Activated naive CD8-positive, alpha-beta T cell treated with anti-CD3 and anti-CD28 coated beads, Interleukin-2, amount 50 U/mL, for 24 hours (primary cell): Measurements from ENCODE around the gene TBPL1.

ENCODE experiments used
- ATAC-seq: fragments of 150-1000 bp; cut with Tn5 transposase; one replicate; pipeline ENCODE4 v1.10.0; 2021
- DNase-seq: peaks from one replicate; pipeline ENCODE4 v3.0.0; 2021
- H3K27ac Mint-ChIP-seq: one replicate; pipeline ENCODE4 v1.8.0; 2021; ENCODE audit warnings: mild to moderate bottlenecking, mixed read lengths
- H3K27me3 Mint-ChIP-seq: one replicate; pipeline ENCODE4 v1.8.0; 2021; ENCODE audit warnings: mixed read lengths
- H3K36me3 Mint-ChIP-seq: one replicate; pipeline ENCODE4 v1.8.0; 2021; ENCODE audit warnings: low read depth, mixed read lengths
- H3K4me1 Mint-ChIP-seq: one replicate; pipeline ENCODE4 v1.8.0; 2021; ENCODE audit warnings: mixed read lengths
- H3K4me3 Mint-ChIP-seq: one replicate; pipeline ENCODE4 v1.8.0; 2021; ENCODE audit warnings: mild to moderate bottlenecking, moderate library complexity, mixed read lengths
- H3K9me3 Mint-ChIP-seq: one replicate; pipeline ENCODE4 v1.8.0; 2021; ENCODE audit warnings: mixed read lengths

The TBPL1 gene

DNA sequence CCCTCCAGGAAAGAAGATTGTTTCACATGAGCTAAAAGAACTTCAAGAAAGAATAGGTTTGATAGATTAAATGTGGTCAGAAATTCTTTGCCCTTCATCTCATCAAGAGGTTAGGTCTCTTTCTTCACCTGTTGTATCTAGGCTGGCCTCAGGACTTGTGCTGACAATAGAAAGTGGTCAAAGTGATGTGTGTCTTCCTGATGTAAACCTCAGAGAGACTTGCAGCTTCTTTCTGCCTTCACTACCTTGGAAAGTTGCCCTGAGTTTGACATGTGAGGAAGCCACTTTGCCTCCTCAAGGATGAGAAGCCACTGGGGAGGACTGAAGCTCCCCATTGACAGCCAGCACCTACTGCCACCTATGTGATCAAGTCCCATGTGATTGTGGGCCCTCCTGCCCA, 46.3 kb downstream of the TBPL1 start:
- no peak for DNase-seq
- no peaks in the 10 kb centered on the region for H3K4me1 Mint-ChIP-seq
- H3K4me3 Mint-ChIP-seq, result no peak overlapping the region
- H3K27ac Mint-ChIP-seq, result no peak overlapping the region
- no peaks in the 10 kb centered on the region for H3K36me3 Mint-ChIP-seq
- ATAC-seq, result no peak
- peaks cover 5% of the 10 kb centered on the region for H3K27me3 Mint-ChIP-seq
- no peaks in the 10 kb centered on the region for H3K9me3 Mint-ChIP-seq

DNA sequence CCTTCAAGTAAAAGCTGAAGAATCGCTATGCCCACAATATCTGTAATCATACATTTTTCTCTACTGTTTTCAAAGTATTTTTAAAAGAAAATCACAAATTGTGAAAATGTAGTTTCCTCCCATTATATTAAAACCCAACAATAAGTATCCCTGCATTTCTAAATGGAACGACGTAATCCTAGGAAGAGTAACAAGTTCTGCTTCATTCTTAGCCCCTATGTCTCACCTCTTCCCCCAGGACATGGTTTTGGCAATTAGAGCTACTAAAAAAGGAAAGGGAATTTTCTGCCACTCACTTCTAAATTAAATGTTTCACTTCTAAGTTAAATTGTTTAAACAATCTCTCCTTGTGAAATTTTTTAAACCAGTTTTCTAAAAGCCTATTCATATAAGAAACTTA, 47.4 kb downstream of the TBPL1 start:
- no peak for ATAC-seq
- H3K9me3 Mint-ChIP-seq, result no peaks in the 10 kb centered on the region
- H3K4me3 Mint-ChIP-seq, result no peak overlapping the region
- H3K36me3 Mint-ChIP-seq, result no peaks in the 10 kb centered on the region
- no peak for DNase-seq
- no peak overlapping the region for H3K27ac Mint-ChIP-seq
- H3K4me1 Mint-ChIP-seq, result no peaks in the 10 kb centered on the region
- peaks cover 6% of the 10 kb centered on the region for H3K27me3 Mint-ChIP-seq

DNA sequence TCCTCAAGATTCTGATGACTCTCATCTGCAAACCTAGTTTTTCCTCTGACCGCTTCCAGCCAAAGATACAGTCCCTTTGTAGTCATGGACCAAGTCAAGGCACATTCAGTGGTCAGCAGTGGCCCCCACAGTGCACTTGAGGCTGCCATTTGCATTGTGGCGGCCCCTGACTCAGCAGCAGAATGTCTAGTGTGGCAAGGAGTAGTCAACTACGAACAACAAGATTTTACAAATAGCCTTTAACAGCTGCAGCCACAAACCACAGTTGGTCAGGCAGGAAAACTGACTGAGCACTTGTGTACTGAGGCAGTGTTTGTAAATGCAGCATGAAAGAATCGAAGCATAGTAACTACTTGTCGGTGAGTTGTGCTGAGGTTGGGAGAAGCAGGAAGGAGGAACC, 49.8 kb downstream of the TBPL1 start:
- no peaks in the 10 kb centered on the region for H3K4me1 Mint-ChIP-seq
- H3K4me3 Mint-ChIP-seq, result no peak overlapping the region
- ATAC-seq (no peak), DNase-seq (no peak)
- no peak overlapping the region for H3K27ac Mint-ChIP-seq
- H3K27me3 Mint-ChIP-seq, result peaks cover 16% of the 10 kb centered on the region
- no peaks in the 10 kb centered on the region for H3K36me3 Mint-ChIP-seq
- no peaks in the 10 kb centered on the region for H3K9me3 Mint-ChIP-seq

DNA sequence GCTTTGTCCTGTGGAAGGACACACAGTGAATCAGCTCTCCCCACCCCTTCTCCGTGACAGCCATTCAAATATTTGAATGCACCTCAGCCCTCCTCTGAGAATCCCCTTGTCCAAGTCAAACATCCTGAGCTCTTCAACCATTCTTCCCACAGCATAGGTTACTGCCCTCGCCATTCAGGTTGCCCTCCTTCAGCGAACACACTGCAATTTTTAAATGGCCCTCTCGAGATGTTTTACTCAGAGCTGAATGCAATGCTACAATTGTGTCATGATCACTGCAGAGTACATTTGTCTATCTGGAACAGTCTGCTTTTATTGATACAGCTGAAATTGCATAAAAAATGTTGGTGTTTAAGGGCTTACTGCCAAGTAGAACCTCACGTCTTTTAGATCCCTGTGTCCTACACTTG, 50.5 kb downstream of the TBPL1 start:
- no peaks in the 10 kb centered on the region for H3K4me1 Mint-ChIP-seq
- no peaks in the 10 kb centered on the region for H3K9me3 Mint-ChIP-seq
- H3K27ac Mint-ChIP-seq, result no peak overlapping the region
- peaks cover 16% of the 10 kb centered on the region for H3K27me3 Mint-ChIP-seq
- ATAC-seq (no peak), DNase-seq (no peak)
- no peaks in the 10 kb centered on the region for H3K36me3 Mint-ChIP-seq
- H3K4me3 Mint-ChIP-seq, result no peak overlapping the region

DNA sequence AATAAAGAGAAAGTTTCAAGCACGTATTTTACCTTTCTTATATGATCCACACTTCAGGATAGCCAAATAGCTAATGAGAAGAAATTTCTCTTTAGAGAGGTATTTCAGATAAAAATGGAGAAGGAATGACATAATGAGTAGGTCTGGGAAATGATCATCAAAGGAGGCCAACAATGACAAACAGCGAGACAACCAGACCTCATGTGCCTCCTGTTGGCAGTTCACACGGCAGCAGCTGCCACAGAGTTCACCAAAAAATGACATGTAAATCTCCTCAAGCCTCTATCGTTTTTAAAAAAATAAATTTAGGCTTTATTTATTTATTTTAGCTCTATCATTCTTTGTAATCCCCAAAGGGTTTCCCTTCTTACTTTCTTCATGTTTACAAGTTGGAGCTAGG, 51.7 kb downstream of the TBPL1 start:
- no peak for ATAC-seq
- Mint-ChIP-seq H3K9me3 (no peaks in the 10 kb centered on the region), H3K4me1 (peaks cover under 1% of the 10 kb centered on the region), H3K27me3 (peaks cover 21% of the 10 kb centered on the region), H3K36me3 (no peaks in the 10 kb centered on the region), H3K4me3 (no peak overlapping the region), H3K27ac (no peak overlapping the region)
- no peak for DNase-seq

DNA sequence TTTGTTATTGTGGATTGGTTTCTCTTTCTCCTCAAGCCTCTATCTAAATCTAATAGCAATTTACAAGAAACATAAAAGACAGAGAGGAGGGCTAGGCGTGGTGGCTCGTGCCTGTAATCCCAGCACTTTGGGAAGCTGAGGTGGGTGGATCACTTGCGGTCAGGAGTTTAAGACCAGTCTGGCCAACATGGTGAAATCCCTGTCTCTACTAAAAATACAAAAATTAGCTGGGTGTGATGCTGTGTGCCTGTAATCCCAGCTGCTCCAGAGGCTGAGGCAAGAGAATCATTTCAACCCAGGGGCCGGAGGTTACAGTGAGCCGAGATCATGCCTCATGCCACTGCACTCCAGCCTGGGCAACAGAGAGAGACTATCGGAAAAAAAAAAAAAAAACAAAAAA, 52.8 kb downstream of the TBPL1 start:
- Mint-ChIP-seq H3K4me3 (no peak overlapping the region), H3K27ac (no peak overlapping the region), H3K9me3 (no peaks in the 10 kb centered on the region), H3K36me3 (no peaks in the 10 kb centered on the region), H3K27me3 (peaks cover 21% of the 10 kb centered on the region), H3K4me1 (peaks cover 10% of the 10 kb centered on the region)
- no peak for ATAC-seq
- DNase-seq, result no peak

DNA sequence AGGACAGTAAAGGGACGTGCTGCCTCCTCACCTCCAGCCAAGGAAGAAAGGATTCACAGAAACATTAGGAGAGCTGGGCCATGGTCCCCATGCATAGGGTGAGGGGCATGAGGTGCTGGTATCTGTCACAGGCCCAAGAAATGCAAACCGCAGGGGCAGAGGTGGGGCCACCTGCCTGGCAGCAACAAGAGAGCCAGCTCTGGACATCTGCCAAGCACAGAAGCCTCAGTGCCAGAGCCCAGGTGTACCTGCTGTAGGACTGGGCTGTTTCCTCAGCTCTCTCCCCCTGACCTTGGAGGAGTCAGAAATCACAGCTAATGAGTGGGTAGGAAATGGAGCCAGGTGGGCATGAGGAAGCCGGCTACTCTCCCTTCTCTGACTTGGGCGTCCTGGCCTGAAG, 54.1 kb downstream of the TBPL1 start:
- Mint-ChIP-seq H3K9me3 (no peaks in the 10 kb centered on the region), H3K27me3 (peaks cover 21% of the 10 kb centered on the region), H3K27ac (no peak overlapping the region), H3K4me1 (peaks cover 11% of the 10 kb centered on the region), H3K4me3 (no peak overlapping the region), H3K36me3 (no peaks in the 10 kb centered on the region)
- DNase-seq (no peak), ATAC-seq (no peak)

DNA sequence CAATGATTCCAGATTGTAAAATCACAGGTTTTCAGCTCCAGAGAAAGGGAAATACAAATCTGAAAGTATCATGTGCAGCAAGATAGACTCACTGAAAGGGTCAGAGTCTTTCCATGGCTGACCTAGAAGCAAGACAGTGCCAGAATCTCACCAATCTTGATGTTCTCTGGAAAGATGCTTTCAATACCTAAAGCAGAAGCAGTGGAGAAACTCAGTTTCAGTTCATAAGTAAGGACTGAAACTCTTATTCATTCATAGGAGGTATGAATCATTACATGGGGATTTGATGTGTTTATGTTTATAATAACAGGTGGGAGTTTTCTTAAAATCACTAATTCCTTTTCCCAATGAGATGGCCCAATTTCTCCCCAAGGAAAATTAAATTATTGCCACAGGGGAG, 56.9 kb downstream of the TBPL1 start:
- Mint-ChIP-seq H3K9me3 (no peaks in the 10 kb centered on the region), H3K4me1 (peaks cover 11% of the 10 kb centered on the region), H3K27me3 (peaks cover 20% of the 10 kb centered on the region), H3K36me3 (no peaks in the 10 kb centered on the region), H3K4me3 (no peak overlapping the region), H3K27ac (peak overlapping the region; percentile 6)
- ATAC-seq, result peak; percentile 65
- no peak for DNase-seq

DNA sequence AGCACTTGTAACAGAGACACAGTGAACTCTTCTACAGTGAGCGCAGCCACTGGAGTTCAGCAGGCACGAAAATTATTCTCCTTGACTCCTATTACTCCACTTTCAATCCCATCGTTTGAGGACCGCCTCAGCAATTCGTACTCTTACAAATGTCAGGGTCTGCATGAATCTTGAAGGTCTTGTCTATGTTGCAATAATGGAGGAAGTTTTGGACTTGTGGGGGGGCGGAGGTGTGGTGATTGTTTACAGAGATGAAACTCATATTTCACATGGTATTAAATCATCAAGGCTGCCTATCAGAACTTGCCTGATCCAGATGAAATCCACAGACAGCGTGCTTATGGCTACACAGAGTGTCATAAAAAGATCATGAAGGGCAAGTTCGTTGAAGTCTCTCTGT, 57.4 kb downstream of the TBPL1 start:
- Mint-ChIP-seq H3K9me3 (no peaks in the 10 kb centered on the region), H3K36me3 (no peaks in the 10 kb centered on the region), H3K4me3 (no peak overlapping the region), H3K27me3 (peaks cover 20% of the 10 kb centered on the region), H3K27ac (no peak overlapping the region), H3K4me1 (peaks cover 11% of the 10 kb centered on the region)
- no peak for ATAC-seq
- no peak for DNase-seq

DNA sequence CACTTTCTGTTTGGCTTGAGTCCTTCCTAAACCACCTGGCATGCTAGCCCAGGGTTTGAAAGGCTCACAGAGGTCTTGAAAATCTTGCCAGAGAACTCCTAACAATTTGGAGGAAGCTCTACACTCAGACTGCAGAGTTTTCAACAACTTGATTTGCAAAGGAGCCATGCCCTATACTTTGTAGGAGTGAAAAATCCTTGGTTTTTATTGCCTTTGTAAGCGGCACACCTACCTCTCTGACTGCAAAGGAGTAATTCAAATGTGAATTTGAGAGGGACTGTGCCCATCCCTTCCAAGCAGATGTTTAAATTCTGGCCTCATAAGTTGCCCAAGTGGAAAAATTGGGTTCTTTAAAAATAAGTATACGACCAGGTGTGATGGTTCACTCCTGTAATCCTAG, 58.0 kb downstream of the TBPL1 start:
- Mint-ChIP-seq H3K4me1 (peaks cover 11% of the 10 kb centered on the region), H3K9me3 (no peaks in the 10 kb centered on the region), H3K27me3 (peaks cover 18% of the 10 kb centered on the region), H3K36me3 (no peaks in the 10 kb centered on the region), H3K27ac (no peak overlapping the region), H3K4me3 (no peak overlapping the region)
- ATAC-seq, result no peak
- no peak for DNase-seq

DNA sequence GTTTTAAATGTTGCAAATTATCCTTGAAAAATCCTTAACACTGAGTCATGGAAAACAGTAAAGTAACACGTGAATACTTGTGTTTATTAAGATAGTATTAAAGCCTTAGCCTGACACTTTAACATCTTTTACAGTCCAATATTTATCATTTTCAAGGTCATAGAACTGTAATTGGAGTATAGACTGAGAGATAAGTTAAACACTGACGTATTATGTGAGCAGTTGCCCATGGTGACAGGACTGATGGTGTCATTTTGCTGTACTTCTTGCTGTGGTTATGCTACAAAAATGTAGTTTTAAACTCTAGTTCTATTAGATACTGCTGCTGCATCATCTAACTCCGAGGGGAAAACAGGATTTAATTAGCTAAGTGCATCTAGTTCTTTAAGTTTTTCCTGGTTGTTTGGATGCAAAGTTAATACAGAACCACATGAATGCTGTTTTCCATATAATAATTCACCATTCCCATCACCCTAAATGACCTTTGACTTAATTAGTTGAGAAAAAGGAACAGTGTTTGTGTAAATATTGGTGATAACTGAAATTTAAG, 61.6 kb downstream of the TBPL1 start:
- Mint-ChIP-seq H3K4me3 (no peak overlapping the region), H3K27ac (no peak overlapping the region), H3K4me1 (peaks cover 11% of the 10 kb centered on the region)

DNA sequence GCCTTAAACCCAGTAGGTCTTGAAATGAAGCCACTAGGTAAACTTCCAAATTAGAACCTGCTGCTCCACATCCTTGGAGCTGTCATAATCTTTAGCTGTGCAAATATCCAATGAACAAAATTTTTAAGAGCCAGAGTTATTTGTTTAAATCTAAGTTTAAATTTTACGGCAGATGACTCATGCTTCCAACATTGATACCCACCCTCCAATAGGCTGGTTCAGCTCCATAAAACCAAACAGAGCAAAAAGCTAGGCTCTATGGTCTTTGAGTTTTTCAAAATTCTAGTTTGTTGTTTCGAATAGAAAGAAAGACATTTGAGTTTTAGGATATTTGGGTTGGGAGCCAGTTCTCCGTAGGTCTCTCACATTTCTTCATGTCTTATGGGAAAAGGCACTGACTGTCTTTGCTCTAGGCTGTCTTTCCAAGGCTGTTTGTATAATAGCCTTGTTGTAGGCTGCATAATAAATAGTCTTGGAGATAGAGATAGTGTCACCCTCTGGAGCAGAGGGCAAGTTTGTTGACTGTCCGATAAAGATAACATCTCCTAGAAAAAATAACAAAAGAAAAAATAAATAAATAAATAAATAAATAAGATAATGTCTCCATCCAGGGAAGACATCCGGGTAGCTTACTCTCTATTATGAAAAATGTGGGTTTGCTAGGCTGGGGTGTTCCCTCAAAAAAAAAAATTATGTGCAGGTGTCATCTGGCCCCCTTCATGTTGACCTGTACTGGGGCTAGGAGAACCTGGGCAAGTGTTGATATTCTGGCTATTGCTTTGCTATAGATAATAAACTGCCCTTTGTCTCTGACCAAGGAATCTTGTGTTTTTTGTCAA, 62.9 kb downstream of the TBPL1 start:
- Mint-ChIP-seq H3K9me3 (no peaks in the 10 kb centered on the region), H3K4me3 (no peak overlapping the region), H3K36me3 (no peaks in the 10 kb centered on the region), H3K4me1 (no peaks in the 10 kb centered on the region), H3K27me3 (peaks cover 6% of the 10 kb centered on the region), H3K27ac (no peak overlapping the region)
- ATAC-seq, result no peak
- no peak for DNase-seq

More for the DNA sequence above, 61.6 kb downstream of the TBPL1 start:
- peaks cover 6% of the 10 kb centered on the region for H3K27me3 Mint-ChIP-seq
- ATAC-seq (no peak), DNase-seq (no peak)
- H3K36me3 Mint-ChIP-seq, result no peaks in the 10 kb centered on the region
- no peaks in the 10 kb centered on the region for H3K9me3 Mint-ChIP-seq

DNA sequence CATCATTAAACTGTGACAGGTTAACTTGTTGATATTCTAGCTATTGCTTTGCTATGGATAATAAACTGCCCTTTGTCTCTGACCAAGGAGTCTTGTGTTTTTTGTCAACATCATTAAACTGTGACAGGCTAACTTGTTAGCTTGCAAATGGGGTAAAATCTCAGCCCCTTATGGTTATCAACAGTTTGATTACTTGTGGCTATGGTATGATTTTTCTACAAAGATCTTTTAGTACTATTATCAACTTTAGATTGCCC, 63.5 kb downstream of the TBPL1 start:
- no peaks in the 10 kb centered on the region for H3K36me3 Mint-ChIP-seq
- no peak overlapping the region for H3K27ac Mint-ChIP-seq
- no peaks in the 10 kb centered on the region for H3K9me3 Mint-ChIP-seq
- H3K4me1 Mint-ChIP-seq, result no peaks in the 10 kb centered on the region
- peaks cover 6% of the 10 kb centered on the region for H3K27me3 Mint-ChIP-seq
- no peak for ATAC-seq
- DNase-seq, result no peak
- H3K4me3 Mint-ChIP-seq, result no peak overlapping the region

DNA sequence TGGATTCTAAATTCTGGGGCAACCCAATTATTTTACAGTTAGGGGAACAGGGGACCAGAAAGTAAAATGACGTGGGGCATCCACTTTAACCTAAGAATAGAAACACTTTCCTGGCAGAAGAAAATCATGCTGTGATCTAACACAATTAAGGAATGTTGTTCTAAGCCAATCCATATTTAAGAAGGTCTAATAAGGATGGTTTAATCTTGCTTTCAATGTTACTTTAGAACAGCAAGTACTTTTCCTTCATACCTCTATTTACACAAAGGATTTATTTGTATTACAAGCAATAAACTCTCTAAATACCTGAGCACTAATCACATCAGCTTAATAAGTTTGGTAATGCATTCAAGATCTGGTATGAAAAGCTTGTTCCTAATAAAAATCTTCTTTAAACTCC, 67.0 kb downstream of the TBPL1 start:
- no peak for ATAC-seq
- no peaks in the 10 kb centered on the region for H3K27me3 Mint-ChIP-seq
- H3K4me1 Mint-ChIP-seq, result peaks cover 3% of the 10 kb centered on the region
- H3K9me3 Mint-ChIP-seq, result no peaks in the 10 kb centered on the region
- H3K27ac Mint-ChIP-seq, result no peak overlapping the region
- no peak overlapping the region for H3K4me3 Mint-ChIP-seq
- DNase-seq, result no peak
- no peaks in the 10 kb centered on the region for H3K36me3 Mint-ChIP-seq

DNA sequence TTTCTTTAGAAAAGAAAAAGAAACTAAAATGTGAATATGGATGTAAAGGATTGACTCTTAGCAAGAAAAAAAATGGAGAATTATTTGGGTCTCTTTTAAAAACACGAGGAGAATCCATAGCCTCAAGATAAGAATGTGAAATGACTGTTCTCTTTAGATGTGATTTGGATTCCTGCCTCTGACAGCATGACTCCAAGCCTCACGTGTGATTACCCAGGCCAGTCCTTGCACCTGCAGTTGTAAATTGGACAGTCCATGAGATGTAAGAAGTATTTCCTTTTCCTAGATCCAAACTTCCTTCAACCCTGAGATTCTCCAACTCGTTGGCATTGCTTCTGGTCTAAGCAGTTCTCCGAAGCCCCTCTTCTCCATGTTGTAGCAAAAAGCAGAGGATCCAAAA, 67.5 kb downstream of the TBPL1 start:
- H3K4me3 Mint-ChIP-seq, result no peak overlapping the region
- ATAC-seq, result no peak
- H3K27me3 Mint-ChIP-seq, result no peaks in the 10 kb centered on the region
- H3K36me3 Mint-ChIP-seq, result no peaks in the 10 kb centered on the region
- DNase-seq, result no peak
- peaks cover 3% of the 10 kb centered on the region for H3K4me1 Mint-ChIP-seq
- no peaks in the 10 kb centered on the region for H3K9me3 Mint-ChIP-seq
- no peak overlapping the region for H3K27ac Mint-ChIP-seq

DNA sequence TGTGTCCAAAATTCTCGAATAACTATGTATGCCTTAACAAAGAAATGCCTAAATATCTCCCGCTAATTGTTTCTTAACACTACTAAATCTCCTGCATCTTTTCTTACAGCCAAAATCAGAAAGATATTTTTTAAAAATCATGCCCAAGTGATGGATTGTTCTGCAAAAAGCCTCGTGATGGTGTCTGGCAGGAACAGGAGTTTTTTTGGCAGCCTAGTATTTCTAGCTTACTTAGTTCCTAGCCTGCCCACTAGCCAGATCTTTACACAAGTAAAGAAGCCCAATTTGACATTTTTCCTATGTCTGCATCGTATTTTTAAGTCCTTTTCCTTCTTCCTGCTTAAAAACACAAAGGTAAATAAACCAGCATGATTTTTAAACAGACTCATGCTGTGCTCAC, 67.9 kb downstream of the TBPL1 start:
- Mint-ChIP-seq H3K27me3 (no peaks in the 10 kb centered on the region), H3K4me3 (no peak overlapping the region), H3K27ac (no peak overlapping the region), H3K4me1 (peaks cover 3% of the 10 kb centered on the region), H3K9me3 (no peaks in the 10 kb centered on the region), H3K36me3 (no peaks in the 10 kb centered on the region)
- ATAC-seq (no peak), DNase-seq (no peak)
